Measurements from ENCODE around the gene PYM1.

- TF ChIP-seq CTCF (IDR thresholded peaks at IDR 0.05; ENCODE audit: insufficient read depth, low read length, poor library complexity, severe bottlenecking), result no peak
- no peak for TF ChIP-seq EZH2phosphoT487 (conservative IDR thresholded peaks at IDR 0.05; ENCODE audit: low read length)
Observed at GRCh38 chr12:55925870-55926737, 1.6 kb downstream of the PYM1 start.

All from SU-DHL-6 (cell line).